Eye (tissue), 1 donor: ENCODE data around the gene BIRC7.
"Not testable (repeated sequence)": the region's sequence is repeated elsewhere in the genome, so short reads cannot be mapped to it uniquely, and the experiment has no call there.

Source experiments
- DNase-seq: peaks from one replicate; pipeline ENCODE4 v3.0.0-alpha.2; 2015

BIRC7 gene

DNA sequence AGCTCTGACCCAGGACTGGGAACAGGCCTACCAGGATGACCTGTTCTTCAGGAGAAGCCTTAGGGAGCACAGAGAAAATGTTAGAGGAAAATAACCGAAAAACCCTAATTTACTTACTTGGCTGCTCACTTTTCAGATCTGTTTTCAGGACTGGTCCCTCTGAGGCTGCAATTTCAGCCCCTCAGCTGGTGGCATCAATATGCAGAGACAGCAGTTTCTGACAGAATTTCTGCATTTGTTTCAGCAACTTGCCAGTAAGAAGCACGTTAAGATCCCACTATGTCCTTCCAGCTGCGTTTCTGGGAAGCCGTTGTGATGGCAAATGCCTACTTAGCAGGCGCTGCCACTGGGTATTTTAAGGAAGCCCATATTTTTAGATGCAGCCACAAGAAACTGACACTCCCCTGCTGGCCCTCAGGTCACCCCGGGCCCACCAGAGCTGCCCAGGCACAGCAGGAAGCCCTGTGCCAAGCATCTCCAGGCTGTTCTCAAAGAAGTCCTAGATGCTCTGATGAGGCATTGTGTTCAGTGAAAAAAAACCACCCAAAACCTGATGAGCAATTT lies 27.3 kb upstream of the BIRC7 start:
- DNase-seq, result no peak

DNA sequence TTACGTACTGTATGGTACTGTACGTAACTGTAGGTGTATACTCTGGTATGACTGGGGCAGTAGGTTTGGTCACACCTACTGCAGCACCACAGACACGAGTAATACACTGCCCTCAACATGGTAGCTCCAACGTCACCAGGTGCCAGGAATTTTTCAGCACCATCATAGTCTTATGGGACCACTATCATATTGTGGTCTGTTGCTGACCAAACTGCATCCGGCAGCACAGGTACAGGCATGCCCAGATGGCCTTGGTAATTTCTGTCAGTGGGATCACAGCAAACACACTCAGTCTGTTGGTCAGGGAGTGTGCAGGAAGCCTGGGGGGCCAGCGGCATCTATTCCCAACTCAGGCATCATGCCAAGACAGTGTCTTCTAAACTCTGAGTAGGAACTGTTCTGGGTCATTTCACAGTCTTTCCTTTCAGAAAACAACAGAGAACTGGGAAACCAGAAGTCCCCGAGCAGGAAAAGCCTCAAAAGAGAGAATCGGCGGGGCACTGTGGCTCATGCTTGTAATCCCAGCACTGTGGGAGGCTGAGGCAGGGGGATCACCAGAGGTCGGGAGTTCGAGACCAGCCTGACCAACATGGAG lies 25.6 kb upstream of the BIRC7 start:
- DNase-seq, result no peak

DNA sequence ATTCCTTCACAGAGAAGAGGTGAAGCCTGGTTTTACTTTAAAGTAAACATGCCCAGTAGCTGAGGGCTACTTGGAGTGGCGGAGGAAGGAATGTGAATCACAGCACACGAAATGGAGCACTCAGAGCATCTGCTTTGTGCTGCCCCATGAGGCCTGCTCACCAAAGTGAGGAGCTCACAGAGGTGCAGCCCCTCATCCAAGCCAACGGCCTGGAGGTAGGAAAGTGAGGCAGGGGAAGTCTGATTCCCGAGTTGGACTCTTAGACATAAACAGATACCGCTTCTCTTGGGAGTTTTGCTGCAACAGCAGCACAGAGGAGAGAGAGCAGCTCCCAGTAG lies 23.3 kb upstream of the BIRC7 start:
- DNase-seq, result no peak

DNA sequence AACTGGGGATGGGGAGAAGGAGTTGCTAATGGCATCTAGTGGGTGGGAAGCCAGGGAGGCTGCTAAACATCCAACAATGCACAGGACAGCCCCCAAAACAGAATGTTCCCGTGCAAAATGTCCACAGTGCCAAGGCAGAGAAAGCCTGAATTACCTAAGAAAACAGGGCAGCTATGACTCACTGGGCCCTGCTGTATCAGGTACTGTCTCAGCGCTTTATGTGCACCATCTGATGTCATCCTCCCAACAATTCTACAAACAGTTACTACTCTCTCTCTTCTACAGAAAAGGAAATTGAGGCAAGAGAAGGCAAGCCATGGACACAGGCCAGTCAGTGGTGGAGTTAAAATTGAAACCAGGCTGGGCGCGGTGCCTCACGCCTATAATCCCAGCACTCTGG lies 22.9 kb upstream of the BIRC7 start:
- no peak for DNase-seq

DNA sequence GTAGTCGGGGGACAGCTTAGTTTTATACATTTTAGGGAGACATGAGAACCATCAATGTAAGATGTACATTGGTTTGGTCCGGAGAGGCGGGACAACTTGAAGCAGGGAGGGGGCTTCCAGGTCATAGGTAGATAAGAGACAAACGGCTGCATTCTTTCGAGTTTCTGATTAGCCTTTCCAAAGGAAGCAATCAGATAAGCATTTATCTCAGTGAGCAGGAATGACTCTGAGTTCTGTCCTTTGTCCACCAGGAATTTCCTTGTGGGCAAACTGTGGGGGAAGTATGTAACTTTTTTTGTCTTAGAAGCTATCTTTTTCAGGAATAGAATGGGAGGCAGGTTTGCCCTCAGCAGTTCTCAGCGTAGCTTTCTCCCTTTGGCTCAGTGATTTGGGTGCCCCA lies 21.2 kb upstream of the BIRC7 start:
- no peak for DNase-seq

DNA sequence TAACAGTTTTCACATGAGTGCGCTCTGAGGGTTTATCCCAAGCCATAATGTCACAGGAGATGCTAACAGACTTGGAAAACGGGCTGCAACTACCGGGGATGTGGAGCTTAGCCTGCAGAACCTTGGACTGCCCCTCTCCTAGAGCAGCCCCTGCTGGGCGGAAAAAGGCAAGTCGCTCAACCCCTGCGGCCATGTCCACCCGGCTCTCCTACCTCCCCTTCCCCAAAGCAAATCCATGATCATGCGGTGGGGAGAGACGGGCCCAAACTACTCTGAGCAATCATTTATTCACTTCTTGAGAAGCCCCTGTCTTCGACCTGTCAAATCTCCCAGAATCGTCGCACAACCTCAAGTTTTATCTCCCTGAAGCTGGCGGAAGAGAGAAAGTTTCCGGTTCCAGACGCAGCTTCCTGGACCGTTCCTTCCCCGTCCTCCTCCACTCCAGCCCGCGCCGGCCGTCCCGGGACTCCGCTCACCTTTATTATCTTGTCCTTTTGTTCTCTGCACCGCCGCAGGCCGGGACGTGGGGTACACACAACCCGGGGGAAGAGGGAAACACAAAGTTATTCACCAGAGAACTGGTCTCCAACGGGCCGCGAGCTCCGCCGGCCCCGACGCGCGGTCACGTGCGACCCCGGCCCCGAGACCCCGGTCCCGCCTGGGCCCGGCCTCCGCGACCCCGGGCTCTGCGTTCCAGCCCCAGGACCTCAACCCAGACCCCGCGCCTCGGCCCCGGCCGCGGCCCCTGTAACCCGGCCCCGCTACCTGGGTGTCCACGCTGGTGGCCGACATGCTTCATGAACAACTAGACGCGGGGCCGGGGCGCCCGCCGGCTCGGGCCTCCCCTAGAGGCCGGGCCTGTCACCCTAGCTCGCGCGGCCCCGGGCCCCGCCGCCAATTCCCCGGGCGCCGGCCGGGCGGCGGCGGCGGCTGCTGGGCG lies 20.3 kb upstream of the BIRC7 start:
- peak; percentile 35 for DNase-seq

DNA sequence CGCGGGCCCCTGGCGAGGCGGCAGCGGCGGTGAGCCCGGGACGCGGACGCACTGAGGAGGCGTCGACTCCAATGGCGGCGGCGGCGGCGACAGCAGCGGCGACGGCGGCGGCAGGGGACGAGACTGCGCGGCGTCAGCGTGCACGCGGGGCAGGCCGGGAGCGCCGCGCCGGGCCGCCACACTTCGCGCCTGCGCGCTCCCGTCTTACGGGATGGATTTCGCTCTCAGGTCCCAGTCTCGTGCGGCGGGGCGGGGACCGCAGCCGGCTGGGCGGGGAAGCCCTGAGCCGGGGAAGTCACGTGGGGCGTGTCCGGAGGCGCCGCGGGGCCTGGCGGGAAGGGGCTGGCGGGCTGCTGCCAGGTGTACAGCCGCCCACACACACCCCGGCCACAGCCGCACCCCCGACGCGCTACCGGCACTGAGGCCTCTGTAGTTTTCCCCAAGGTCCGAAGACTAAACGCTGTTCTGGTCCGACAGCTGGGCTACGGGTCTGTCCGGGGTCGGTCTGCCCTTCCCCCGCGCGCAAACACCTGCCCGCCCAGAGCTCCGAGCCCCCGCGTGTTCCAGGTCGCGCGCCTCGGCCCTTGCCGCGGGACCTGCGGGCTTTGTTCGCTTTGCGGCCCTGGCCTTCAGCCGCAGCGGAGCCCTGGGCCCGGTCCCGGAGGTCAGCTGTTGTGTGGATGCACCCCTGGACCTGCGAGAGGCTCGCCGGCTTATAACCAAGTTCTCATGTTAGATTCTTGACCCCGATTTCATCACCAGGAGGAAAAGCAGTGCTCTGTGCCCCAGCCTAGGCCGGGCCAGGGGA lies 19.5 kb upstream of the BIRC7 start, which contains the start of gene YTHDF1:
TSS of gene YTHDF1 (minus strand) at position 91 of the 808 bp plus-strand sequence. CDS start 239 bp downstream, outside the sequence.
- DNase-seq, result peak; percentile 98

DNA sequence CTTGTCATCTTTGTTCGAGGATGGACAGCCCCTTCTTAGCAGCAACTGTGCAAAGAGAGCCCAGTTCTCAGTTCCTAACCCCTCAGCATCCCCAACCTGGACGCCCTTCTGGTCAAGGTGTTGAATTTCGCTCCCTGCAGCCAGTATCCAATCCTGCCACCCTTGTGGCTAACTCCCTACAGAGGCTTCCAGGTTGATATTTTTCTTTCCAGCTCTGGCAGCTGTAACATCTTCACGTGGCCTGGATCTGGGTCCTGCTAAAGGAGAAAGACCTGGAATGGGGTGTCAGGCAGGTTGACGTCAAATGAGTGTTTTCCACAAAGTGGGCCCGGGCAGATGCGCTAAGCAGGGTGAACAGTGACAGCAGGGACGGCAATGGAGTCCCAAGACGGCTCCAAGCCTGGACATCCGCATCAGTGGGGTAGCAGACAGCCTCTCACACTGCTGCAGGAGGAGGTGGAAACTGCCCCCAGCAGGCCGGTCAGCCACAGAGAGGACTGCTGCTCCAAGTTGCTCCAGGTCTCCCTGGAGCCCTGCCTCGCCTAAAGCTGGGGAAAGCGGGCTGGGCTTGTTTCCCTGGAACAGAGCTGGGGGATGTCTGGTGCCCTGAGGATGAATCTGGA lies 18.7 kb upstream of the BIRC7 start:
- DNase-seq, result no peak

DNA sequence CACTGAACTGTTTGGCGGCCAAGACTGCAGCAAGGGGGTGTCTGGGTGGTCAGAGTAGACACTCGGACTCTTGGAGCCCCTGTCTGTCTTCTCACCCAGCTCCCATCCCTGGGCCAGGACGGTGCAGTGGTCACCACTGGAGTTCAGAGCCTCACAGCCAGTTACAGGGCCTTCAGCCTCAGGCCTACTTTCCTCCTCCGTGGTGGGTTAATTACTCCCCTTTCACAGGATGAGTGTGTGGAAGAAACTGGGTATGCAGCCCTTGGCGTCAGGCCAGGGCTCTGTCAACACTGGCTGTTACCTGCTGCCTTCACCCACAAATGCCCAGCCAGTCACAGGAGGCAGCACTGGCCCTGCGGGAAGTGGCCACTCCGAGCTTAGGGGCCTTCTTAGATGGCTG lies 18.0 kb upstream of the BIRC7 start:
- DNase-seq, result no peak

DNA sequence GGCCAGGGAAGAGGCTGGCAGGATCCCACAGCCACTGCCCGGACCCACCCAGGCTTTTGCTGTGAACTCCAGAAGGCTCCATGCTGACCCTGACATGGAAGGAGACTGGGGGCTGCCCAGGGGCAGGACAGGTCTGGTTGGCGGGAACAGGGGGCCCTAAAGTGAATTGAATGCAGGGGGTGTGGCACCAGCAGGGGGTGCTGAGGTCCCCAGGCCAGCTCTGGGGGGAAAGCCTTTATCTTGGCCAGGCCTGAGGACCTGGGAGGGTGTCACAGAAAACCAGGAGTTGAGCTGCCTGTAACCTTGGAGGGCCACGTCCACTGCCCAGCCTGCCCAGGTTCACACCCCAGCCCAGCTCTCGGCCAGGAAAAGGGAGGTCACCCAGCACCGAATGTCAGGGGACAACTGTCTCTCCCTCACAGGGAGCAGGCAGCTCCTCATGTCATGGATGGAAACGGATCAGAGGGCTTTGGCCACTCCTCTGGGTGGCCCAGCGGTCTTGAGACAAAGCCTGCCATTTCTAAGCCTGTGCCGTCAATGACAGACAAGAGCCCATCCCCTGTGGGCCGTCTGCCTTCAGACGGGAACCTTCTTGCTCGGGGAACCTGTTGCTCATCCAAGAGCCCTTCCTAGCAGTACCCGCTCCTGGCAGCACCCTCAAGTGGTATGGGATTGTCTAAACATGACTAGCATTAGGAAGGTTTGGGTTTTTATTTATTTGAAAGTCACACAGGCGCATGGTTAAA lies 16.8 kb upstream of the BIRC7 start:
- DNase-seq, result no peak

DNA sequence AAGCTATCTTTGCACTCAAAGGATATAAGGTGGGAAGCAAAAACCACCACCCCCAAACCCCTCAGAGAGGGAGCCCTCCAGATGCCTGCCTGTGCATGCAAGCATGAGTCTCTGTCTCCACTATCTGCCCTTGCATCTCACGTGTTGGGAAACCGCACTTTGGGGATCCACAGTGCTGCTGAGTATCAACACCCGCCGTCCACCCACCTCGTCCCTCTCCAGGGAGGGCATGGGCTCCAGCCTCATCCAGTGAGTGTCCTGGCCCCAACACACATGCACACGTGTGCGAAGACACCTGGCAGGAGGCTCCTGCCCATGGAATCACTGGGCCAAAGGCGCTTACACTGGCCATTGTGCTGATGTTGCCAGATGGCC lies 16.3 kb upstream of the BIRC7 start:
- DNase-seq, result no peak

DNA sequence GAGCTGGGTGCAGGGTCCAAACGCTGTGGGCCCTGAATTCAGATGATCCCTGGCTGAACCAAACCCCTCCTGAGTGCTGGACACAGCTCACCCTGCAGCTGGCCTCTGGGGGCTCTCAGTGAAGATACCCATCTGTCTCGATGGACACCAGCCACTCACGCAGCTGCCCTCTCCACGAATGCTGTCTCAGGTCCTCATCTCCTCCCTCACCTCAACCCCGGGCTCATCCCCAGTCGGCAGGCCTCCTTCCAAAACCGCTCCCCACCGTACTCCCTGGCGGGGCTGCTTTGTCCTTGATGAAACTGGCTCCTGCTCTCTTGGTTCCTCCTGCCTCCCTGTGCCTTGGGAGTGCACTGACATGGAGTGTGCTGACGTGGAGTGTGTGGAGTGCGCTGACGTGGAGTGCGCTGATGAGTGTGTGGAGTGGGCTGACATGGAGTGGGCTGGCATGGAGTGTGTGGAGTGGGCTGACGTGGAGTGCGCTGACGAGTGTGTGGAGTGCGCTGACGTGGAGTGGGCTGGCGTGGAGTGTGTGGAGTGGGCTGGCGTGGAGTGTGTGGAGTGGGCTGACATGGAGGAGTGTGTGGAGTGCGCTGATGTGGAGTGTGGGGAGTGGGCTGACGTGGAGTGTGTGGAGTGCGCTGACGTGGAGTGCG lies 15.7 kb upstream of the BIRC7 start:
- no peak for DNase-seq

DNA sequence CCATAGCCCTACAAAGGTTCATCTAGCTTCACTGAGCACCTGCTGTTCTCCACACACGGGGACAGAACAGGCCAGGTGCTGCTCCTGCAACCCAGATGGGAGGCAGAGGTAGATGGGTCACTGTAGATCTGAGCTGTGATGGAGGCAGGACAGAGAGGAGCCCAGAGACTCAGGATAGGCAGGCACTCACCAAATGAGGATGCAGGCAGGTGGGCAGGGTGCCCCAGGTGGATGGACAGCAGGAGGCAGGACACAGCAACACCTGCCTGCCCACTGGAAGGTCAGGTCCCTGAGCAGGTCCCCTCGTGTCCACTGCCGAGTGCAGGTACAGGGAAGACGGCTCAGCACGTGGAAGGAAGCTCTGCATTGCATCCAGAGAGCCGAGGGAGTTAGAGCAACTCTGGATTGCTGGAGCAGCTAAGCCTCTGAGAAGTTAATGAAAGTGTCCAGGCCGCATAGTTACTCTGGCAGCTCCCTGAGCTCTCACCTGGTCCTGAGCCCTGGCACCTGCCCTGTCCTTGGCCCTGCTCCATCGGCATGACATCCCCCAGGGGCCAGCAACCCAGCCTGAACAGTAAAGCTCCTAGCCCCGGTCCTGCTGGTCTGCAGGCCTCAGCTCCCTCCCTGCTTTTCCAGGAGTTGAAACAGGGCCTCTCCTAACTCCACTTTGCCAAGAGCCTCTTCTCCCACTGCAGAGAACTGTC lies 14.9 kb upstream of the BIRC7 start:
- DNase-seq, result no peak

DNA sequence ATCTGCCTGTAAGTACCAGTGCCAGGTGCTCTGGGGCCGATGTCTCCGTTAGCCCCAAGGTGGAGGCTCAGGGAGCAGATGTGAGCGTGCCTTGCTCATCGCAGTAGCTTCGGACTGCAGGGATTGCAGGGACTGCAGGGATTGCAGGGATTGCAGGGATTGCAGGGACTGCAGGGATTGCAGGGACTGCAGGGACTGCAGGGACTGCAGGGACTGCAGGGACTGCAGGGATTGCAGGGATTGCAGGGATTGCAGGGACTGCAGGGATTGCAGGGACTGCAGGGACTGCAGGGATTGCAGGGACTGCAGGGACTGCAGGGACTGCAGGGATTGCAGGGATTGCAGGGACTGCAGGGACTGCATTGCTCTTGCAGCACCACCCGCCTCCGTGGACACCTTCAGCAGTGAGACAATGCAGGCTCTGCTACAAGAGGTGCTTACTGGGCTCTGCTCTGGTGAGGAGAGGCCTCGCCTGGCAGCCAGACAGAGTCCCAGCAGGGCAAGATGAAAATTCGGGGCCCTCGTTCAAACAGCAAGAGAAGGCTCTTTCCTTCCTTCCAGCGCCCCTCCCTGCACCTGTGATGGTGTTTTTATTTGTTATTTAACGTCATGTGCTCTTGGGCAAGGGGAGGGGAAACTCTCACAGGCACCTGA lies 14.2 kb upstream of the BIRC7 start:
- DNase-seq, result not testable (repeated sequence)

DNA sequence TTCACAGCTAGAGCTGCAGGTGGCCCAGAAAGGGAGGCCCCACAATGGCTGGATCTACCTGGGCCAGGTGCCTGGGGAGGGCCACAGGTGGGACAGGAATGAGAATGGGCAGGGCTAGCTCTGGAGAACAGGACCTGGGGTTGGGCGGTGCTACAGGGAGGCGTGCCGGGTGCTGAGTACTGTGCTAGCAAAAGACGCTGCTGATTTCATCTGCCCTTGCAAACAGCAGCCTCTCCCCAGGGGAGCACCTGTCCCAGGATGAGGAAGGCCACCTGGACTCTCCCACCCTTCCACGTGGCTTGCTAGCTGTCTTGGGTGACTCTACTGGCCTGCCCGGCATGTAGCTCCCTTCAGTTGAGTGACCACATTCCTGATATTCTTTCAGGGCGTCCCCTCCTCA lies 13.2 kb upstream of the BIRC7 start:
- no peak for DNase-seq

DNA sequence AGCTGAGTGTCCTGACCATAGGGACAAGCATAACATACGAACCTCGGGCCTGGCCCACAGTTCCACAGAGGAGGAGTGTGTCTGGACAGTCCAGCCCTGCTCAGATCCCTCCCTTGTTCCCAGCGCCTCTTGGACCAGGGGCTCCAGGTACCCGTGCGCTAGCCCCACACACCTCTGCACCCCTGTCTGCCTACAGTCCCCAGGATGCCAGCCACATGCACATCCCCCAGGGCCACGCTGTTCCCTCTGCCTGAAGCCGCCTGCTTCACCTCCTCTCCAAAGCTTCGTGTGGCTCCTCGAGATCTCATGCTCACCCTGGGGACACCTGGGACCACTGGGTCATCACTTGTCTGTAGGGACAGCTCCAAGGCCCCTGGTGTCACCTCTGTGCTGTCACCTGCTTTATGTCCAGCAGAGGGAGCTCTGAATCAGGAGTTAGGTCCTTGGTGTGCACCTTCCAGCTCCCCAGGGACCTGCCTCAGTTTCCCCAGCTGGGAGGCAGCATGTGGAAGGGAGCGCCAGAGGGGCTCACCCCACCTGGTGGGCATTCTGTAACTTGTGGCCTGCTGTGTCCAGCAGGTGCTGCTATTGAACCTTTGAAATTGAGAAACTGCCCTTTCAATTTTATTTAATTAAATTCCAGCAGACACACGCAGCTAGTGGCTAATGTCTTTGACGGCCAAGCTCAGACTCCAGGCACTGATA lies 12.4 kb upstream of the BIRC7 start:
- peak; percentile 70 for DNase-seq

DNA sequence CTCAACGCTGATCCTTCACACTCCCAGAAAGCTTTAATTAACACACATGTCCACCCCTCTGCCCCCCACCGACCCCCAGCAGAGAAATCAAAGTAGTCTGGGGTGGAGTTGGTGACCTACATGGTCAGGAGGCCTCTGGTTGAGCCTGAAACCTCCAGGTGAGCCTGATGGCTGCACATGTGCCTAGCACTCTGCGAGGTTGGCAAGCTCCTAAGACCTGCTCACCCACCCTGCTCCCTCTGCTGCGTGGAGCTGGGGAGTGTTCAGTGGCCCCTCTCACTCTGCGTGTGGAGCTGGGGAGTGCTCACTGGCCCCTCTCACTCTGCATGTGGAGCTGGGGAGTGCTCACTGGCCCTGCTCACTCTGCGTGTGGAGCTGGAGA lies 11.9 kb upstream of the BIRC7 start:
- DNase-seq, result no peak

DNA sequence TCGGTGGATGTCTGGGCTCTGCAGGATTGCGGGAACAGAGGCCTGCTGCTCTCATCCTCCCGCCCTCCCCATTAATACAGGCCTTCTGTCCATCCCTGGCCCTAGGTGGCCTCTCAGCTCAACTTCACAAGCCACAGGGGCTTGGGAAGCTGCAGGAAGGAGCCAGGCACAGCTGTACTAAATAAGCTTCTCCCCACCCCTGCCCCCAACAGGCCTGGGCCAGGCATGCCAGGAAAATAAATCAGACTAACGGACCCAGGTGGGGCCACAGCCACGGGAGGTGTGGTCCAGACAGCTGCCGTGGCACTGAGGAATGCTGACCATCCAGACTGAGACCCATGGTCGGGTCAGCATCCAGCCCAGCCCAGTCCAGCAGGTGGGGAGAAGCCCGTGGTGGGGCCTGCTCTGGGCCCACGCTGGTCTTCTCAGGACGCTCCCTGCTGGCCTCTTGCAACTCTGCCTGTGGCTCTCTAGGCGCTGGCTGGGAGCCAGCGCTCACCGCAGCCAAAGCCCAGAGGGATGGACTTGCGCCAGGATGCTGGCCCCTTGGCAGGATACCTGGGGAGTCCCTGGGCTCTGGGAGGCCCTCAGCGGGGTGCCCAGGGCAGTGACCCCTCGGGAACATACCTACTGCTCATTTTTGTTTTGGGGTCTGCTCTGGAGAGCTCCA lies 11.2 kb upstream of the BIRC7 start:
- DNase-seq, result peak; percentile 58

DNA sequence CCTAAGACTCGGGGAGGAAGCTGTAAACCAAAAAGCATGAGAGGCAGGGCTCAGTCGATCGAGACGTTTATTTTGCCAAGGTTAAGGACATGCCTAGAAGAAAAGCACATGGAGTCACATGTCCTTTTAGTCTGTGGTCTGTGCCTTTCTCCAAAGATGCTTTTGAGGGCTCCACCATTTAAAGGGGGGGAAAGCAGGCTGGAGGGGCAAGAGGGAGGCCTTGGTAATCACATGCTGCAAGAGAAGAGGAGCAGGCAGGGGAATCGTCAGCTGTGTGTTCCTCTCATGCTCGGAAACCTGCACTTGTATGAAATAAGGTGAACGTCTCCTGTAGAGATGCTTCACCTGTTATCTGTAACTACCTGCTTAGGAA lies 10.6 kb upstream of the BIRC7 start:
- no peak for DNase-seq
